ENCODE results near the gene PARD6B.
A peak's percentile ranks its signal among the peaks of the same experiment; 100 is the strongest.
"Not testable (repeated sequence)": the region's sequence is repeated elsewhere in the genome, so short reads cannot be mapped to it uniquely, and the experiment has no call there.

The PARD6B gene

GRCh38 chr20:50774515-50774914 is 43.1 kb downstream of the PARD6B start:
- DNase-seq (ENCODE audit: low spot score): no peak

GRCh38 chr20:50776122-50776817 is 44.9 kb downstream of the PARD6B start:
- DNase-seq (ENCODE audit: low spot score): no peak

- DNase-seq (ENCODE audit: low spot score): no peak
Observed at GRCh38 chr20:50777373-50777772, 46.0 kb downstream of the PARD6B start.

GRCh38 chr20:50778994-50779393 is 47.6 kb downstream of the PARD6B start:
- not testable (repeated sequence) for DNase-seq (ENCODE audit: low spot score)

- no peak for DNase-seq (ENCODE audit: low spot score)
Observed at GRCh38 chr20:50783390-50783789, 52.0 kb downstream of the PARD6B start.

GRCh38 chr20:50783903-50784302 is 52.5 kb downstream of the PARD6B start:
- DNase-seq (ENCODE audit: low spot score): no peak

GRCh38 chr20:50784464-50784863 is 53.1 kb downstream of the PARD6B start:
- no peak for DNase-seq (ENCODE audit: low spot score)

- no peak for DNase-seq (ENCODE audit: low spot score)
Observed at GRCh38 chr20:50786703-50787102, 55.3 kb downstream of the PARD6B start.

GRCh38 chr20:50787181-50787580 is 55.8 kb downstream of the PARD6B start:
- no peak for DNase-seq (ENCODE audit: low spot score)

- peak; percentile 58 for DNase-seq (ENCODE audit: low spot score)
Observed at GRCh38 chr20:50788045-50788991, 56.9 kb downstream of the PARD6B start.

GRCh38 chr20:50789968-50790650 is 58.7 kb downstream of the PARD6B start:
- DNase-seq (ENCODE audit: low spot score): no peak

GRCh38 chr20:50790651-50791277 is 59.4 kb downstream of the PARD6B start:
- DNase-seq (ENCODE audit: low spot score): peak; percentile 95

- DNase-seq (ENCODE audit: low spot score): no peak
Observed at GRCh38 chr20:50792708-50793574, 61.6 kb downstream of the PARD6B start.

GRCh38 chr20:50793575-50794016 is 62.2 kb downstream of the PARD6B start:
- DNase-seq (ENCODE audit: low spot score): not testable (repeated sequence)

- DNase-seq (ENCODE audit: low spot score): no peak
Observed at GRCh38 chr20:50794181-50794845, 62.9 kb downstream of the PARD6B start.

GRCh38 chr20:50794846-50795634 is 63.7 kb downstream of the PARD6B start, which contains the start of gene BCAS4:
BCAS4 (plus strand) TSS chr20:50795061; CDS start chr20:50795084, 23 bp downstream.
- peak; percentile 91 for DNase-seq (ENCODE audit: low spot score)

GRCh38 chr20:50797142-50797541 is 65.8 kb downstream of the PARD6B start:
- no peak for DNase-seq (ENCODE audit: low spot score)

GRCh38 chr20:50798650-50799049 is 67.3 kb downstream of the PARD6B start:
- DNase-seq (ENCODE audit: low spot score): no peak

GRCh38 chr20:50799176-50799889 is 68.0 kb downstream of the PARD6B start:
- DNase-seq (ENCODE audit: low spot score): no peak

Measured in RKO (cell line).